Fibroblast of lung (primary cell): ENCODE results near the gene ABCA7.

Experiments used
- CTCF ChIP-seq, 2 donors: IDR thresholded peaks in 1 of 2; conservative IDR thresholded peaks in 1 of 2; 1 replicate in 1 of 2; 2 replicates in 1 of 2; pipeline ENCODE4 v1.5.1; 2011 to 2012; ENCODE audit warnings: low read length in 2 of 2, control low read depth in 1 of 2, inconsistent platforms in 1 of 2, low read depth in 1 of 2, mild to moderate bottlenecking in 1 of 2
- EZH2 ChIP-seq: IDR thresholded peaks from 2 replicates; pipeline ENCODE4 v1.5.1; 2012; ENCODE audit warnings: low read length, control low read depth, mild to moderate bottlenecking; ENCODE audit errors: missing control alignments

- TF ChIP-seq CTCF (conservative IDR thresholded peaks at IDR 0.05 in 1 of 2, IDR thresholded peaks at IDR 0.05 in 1 of 2; ENCODE audit: low read depth in 1 of 2, low read length in 2 of 2) (no peak), EZH2 (no peak)
Measured at GRCh38 chr19:1103132-1103707, 63.3 kb downstream of the ABCA7 start.
